CD4-positive, alpha-beta T cell treated with Interleukin-15 for 1 hour (primary cell): ENCODE measurements around the gene TMEM178B.
"Not testable (repeated sequence)": the region's sequence is repeated elsewhere in the genome, so short reads cannot be mapped to it uniquely, and the experiment has no call there.

Experiments used
- DNase-seq: peaks from one replicate; pipeline ENCODE4 v3.0.0-alpha.2; 2020

The TMEM178B gene

DNA sequence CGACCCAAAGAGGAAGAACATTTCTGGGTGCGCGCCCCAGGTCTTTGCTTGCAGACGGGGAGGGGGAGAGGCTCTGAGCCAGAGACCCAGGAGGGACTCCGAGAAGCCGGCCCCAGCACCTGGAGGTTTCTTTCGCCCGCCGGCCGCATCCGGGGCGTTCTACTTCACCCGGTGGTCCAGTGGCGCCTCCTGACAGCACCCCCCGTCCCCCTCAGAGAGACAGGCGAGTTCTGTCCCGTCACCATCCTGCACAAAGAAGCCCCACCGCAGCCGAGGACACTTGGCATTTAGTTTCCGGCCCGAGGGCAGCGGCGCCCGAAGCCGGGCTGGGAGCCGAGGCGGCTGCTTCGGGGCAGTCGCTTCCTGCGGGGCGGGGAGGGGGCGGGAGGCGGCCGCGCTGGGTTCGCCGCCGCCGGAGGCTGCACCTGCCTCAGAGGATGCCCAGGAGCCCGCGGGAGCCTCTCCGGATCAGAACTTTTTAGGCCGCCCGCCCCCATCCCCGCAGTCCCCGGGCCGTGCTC, at the start of gene TMEM178B:
TMEM178B (plus strand) TSS at position 424 of the 521 bp plus-strand sequence.
- DNase-seq, result no peak

DNA sequence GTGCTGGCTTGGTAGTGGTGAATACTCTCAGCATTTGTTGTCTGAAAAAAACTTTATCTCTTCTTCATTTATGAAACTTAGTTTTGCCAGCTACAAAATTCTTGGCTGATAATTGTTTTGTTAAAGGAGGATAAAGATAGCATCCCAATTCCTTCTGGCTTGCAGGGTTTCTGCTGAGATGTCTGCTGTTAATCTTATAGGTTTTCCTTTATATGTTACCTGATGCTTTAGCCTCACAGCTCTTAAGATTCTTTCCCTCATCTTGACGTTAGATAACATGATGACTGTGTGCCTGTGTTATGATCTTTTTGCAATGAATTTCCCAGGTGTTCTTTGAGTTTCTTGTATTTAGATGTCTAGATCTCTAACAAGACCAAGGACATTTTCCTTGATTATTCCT, 49.2 kb upstream of the TMEM178B start:
- DNase-seq, result no peak

GRCh38 chr7:141027043-141027442, 46.8 kb upstream of the TMEM178B start:
- DNase-seq, result no peak

- DNase-seq, result no peak
Measured at GRCh38 chr7:141028767-141029166, 45.1 kb upstream of the TMEM178B start.

GRCh38 chr7:141032539-141033323, 41.1 kb upstream of the TMEM178B start:
- DNase-seq, result not testable (repeated sequence)

DNA sequence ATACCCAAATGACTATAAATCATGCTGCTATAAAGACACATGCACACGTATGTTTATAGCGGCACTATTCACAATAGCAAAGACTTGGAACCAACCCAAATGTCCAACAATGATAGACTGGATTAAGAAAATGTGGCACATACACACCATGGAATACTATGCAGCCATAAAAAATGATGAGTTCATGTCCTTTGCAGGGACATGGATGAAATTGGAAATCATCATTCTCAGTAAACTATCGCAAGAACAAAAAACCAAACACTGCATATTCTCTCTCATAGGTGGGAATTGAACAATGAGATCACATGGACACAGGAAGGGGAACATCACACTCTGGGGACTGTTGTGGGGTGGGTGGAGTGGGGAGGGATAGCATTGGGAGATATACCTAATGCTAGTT, 35.8 kb upstream of the TMEM178B start:
- DNase-seq, result not testable (repeated sequence)

GRCh38 chr7:141039376-141039775, 34.5 kb upstream of the TMEM178B start:
- no peak for DNase-seq

- DNase-seq, result no peak
Measured at GRCh38 chr7:141042222-141043193, 31.4 kb upstream of the TMEM178B start.

GRCh38 chr7:141043616-141044015, 30.2 kb upstream of the TMEM178B start:
- no peak for DNase-seq

DNA sequence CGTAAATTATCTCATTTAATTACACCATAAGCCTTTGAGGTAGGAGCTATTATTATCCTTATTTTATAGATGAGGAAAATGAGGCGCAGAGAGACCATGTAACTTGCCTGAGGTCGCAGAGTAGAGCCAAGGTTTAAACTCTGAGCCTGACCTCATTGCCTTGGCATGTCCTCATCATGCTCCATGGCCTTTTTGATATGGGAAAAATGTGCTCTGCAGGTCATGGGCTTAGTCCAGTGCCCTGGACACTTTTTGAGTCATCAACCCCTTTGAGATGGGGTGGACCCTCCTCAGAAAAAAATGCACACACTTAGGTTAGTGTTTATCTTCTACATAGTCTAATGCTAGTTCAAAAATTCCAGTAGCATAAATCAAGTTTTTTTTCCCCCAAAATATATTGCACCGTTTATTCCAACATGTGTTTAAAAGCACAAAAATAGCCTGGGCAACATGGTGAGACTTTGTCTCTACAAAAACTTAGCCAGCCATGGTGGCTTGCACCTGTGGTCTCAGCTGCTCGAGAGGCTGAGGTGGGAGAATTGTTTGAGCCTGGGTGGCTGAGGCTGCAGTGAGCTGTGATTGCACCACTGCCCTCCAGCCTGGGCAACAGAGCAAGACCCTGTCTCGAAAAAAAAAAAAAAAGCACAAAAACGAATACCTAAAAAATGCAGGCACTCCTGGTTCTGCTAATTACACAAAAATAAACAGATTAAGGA, 28.6 kb upstream of the TMEM178B start:
- no peak for DNase-seq

GRCh38 chr7:141045842-141046620, 27.8 kb upstream of the TMEM178B start:
- no peak for DNase-seq

- peak; percentile 71 for DNase-seq
Measured at GRCh38 chr7:141053626-141054025, 20.2 kb upstream of the TMEM178B start.

DNA sequence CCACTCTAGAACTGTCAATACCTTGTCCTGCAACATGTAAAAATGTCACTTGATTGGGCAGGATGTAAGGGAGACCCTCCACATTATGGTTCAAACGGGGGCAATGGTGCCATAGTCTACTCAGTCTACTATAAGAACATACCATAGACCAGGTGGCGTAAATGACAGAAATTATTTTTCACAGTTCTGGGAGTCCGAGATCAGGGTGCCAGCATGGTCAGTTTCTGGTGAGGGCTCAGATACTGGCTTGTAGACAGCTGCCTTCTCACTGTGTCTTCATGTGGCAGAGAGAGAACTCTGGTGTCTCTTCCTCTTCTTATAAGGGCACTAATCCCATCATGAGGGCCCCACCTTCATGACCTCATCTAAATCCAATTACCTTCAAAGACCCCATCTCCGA, 18.7 kb upstream of the TMEM178B start:
- DNase-seq, result no peak

DNA sequence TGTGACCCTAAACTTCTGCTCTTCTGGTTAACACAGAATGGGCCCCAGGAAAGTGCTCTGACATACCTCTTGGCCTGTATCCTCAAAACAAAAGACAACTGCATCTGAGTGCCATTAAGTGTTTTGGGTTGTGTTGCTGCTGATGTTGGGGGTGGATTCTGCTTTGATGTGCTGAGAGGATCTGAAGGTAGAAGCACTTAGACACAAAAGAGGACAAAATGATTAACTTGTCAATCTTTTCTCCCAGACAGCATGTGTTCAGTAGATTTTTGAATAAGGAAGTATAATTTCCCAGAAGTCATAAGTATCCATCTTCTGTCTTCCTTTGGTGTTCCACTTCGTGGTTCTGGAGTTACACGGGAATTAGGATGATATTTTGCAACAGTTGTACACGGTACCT, 16.1 kb upstream of the TMEM178B start:
- no peak for DNase-seq

GRCh38 chr7:141067856-141068255, 6.0 kb upstream of the TMEM178B start:
- DNase-seq, result not testable (repeated sequence)

DNA sequence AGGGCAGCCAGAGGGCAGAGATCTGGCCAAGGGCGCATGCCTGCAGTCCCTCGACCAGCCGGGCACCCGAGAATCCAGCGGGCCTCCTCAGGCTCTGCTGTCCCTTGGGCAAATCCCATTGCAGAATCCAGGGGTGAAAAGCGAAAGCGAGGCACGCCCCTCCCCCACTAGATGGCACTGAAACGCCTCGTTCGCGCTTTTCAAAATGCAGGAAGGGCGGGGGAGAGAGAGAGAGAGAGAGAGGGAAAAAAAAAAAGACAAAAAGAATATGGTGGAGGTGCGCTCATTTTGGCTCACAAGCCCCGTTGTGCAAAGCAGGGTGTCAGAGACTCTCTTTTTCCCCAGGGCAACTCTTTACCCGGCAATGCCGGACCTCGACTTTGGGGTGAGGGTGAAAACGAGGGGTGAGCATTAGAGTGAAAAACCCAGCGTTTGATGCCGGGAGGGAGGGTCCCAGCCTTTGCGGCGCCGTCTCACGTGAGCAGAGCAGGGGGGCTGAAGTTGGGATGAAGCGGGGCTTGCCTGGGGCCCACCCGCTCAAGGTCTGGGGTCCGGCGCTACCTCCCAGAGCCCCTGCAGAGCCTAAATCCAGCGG, 2.5 kb upstream of the TMEM178B start:
- no peak for DNase-seq

GRCh38 chr7:141071855-141072547, 1.9 kb upstream of the TMEM178B start:
- no peak for DNase-seq

DNA sequence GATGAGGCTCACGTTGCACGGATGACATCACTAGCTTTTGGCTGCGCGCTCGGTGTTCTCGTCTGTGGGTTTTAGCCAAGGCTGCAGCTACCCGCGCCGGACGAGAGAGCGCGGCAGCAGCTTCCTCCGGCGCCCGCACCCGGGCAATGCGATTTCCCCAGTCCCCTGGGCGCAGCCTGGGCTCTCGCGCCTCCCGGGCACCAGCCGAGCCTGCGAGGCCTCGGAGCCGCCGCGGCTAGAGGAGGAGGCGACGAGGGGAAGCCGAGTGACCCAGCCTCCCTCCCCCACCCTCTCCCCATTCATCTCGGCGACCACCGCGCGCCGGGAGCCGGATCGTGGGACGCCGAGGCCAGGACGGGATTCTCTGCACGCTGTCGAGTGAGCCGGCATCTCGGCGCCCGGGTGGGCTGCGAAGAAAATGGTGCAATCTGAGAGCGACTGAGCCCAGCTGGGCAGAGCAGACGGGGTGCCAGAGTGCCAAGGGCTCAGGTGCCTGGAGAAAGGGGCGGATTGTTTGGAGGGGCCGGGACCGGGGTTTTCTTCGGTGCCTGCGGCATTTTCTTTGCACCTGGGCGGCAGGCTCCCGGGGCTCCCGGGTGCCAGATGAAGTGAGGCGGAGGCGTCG, 1.2 kb upstream of the TMEM178B start:
- no peak for DNase-seq

DNA sequence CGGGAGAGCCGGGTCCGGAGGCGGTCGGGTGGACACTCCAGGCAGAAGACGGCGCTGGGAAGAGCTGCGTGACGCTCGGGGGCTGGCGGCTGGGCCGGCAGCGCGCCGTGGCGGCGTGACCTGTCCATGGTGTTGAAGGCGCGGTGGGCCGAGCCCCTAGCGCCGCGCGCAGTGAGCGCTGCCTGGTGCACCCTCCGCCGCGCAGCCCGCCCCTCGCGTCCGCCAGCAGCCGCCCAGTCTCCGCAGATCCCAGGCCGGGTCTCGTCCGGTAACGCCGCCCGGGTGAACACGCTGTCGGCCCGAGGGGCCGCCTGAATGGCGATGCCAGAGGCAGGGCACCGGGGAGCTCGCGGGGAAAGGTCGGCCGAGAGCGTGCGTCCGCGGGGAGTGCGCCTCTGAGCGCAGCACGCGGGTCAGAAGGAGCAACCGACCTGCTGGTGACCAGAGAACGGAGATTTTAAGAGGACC, 657 bp upstream of the TMEM178B start:
- no peak for DNase-seq
